Erythroblast (primary cell): Measurements from ENCODE around the gene CDH5.

Experiments used
- GATA1 ChIP-seq: IDR thresholded peaks from 2 replicates; pipeline ENCODE4 v1.6.1; 2011; ENCODE audit warnings: low read depth, mild to moderate bottlenecking, control low read depth, low read length, moderate library complexity
- POLR2A ChIP-seq: IDR thresholded peaks from 2 replicates; pipeline ENCODE4 v1.6.1; 2011; ENCODE audit warnings: mild to moderate bottlenecking, low read length

- TF ChIP-seq POLR2A (no peak), GATA1 (no peak)
Measured at GRCh38 chr16:66416136-66416535, 49.6 kb downstream of the CDH5 start.
